AG09309 (cell line): ENCODE measurements around the gene CDR2L.

Experiments
- DNase-seq: peaks from one replicate; pipeline ENCODE4 v3.0.0-alpha.2; 2010; ENCODE audit warnings: low read depth
- H3K4me3 ChIP-seq: 2 replicates; pipeline ENCODE4 v1.5.1; 2011; ENCODE audit warnings: mild to moderate bottlenecking, low read depth, low read length, moderate library complexity; ENCODE audit not compliant: control insufficient read depth
- TF ChIP-seq, protein P1 (sequence below): IDR thresholded peaks from 2 replicates; pipeline ENCODE4 v1.5.1; 2011; ENCODE audit warnings: mild to moderate bottlenecking, low read depth, low read length, inconsistent platforms; ENCODE audit not compliant: insufficient read depth, control insufficient read depth; ENCODE audit errors: missing control alignments

CDR2L gene

GRCh38 chr17:74995847-74996246 lies 8.4 kb downstream of the CDR2L start:
- no peak overlapping the region for H3K4me3 ChIP-seq
- TF ChIP-seq, protein P1, sequence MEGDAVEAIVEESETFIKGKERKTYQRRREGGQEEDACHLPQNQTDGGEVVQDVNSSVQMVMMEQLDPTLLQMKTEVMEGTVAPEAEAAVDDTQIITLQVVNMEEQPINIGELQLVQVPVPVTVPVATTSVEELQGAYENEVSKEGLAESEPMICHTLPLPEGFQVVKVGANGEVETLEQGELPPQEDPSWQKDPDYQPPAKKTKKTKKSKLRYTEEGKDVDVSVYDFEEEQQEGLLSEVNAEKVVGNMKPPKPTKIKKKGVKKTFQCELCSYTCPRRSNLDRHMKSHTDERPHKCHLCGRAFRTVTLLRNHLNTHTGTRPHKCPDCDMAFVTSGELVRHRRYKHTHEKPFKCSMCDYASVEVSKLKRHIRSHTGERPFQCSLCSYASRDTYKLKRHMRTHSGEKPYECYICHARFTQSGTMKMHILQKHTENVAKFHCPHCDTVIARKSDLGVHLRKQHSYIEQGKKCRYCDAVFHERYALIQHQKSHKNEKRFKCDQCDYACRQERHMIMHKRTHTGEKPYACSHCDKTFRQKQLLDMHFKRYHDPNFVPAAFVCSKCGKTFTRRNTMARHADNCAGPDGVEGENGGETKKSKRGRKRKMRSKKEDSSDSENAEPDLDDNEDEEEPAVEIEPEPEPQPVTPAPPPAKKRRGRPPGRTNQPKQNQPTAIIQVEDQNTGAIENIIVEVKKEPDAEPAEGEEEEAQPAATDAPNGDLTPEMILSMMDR = no peak
- no peak for DNase-seq

DNA sequence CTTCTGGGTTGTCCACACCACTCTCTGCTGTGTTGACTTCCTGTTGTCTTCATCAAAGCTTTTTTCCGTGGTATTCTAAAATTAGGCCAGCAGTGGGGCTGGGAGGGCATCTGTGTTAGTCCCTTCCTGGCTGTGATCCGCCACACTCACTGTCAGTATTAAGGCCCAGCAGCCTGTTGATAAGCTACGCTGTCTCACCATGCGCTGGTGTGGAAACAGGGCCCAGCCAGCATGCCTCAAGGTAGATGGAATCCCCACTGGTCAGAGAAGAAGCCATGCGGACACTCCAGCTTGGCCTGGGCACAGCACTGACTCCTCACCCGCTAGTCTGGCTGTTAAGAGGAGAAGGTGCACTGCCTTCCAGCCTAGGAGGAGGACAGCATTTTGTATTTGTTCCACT lies 11.4 kb downstream of the CDR2L start:
- no peak overlapping the region for H3K4me3 ChIP-seq
- TF ChIP-seq, protein P1 = no peak
- no peak for DNase-seq

- TF ChIP-seq, protein P1 = no peak
- no peak for DNase-seq
- H3K4me3 ChIP-seq = no peak overlapping the region
Measured at GRCh38 chr17:74999523-74999922, 12.1 kb downstream of the CDR2L start.

DNA sequence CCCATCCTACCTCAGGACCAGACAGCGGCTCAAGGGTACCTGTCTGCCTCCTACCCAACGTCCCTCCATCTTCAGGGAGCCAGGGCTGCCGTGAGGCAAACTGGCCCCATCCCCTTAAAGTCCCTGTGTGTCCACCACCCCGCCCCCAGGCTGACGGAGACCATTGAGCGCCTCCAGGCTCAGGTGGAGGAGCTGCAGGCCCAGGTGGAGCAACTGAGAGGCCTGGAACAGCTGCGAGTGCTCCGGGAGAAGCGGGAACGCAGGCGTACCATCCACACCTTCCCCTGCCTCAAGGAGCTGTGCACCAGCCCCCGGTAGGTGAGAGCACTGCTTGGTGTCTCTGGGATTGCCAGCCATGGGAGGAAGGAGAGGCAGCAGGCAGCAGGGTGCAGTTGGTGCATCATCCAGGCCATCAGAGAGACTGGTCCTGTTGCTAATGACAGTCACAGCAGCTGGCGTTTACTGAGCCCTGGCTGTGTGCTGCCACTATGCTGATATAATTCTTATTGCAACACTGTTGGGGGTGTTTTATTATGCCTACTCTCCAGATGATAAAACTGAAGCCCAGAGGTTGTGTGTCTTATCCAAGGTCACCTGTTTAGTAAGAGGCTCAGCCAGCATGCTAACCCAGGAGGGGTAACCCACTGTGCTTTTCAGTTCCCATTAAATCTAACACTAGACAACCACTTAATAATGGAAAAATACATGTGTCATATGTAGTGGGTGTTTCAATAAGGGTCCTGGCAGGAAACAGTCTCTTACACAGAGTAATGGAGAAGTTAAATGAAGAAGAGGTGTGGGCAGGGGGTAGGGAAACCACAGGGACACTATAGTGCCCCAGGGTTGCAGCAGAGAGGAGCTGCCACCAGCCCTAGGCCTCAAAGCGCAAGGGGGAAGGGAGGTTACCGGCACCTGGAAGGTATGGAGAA lies 14.7 kb downstream of the CDR2L start:
- DNase-seq = no peak
- H3K4me3 ChIP-seq = no peak overlapping the region
- TF ChIP-seq, protein P1 = no peak

DNA sequence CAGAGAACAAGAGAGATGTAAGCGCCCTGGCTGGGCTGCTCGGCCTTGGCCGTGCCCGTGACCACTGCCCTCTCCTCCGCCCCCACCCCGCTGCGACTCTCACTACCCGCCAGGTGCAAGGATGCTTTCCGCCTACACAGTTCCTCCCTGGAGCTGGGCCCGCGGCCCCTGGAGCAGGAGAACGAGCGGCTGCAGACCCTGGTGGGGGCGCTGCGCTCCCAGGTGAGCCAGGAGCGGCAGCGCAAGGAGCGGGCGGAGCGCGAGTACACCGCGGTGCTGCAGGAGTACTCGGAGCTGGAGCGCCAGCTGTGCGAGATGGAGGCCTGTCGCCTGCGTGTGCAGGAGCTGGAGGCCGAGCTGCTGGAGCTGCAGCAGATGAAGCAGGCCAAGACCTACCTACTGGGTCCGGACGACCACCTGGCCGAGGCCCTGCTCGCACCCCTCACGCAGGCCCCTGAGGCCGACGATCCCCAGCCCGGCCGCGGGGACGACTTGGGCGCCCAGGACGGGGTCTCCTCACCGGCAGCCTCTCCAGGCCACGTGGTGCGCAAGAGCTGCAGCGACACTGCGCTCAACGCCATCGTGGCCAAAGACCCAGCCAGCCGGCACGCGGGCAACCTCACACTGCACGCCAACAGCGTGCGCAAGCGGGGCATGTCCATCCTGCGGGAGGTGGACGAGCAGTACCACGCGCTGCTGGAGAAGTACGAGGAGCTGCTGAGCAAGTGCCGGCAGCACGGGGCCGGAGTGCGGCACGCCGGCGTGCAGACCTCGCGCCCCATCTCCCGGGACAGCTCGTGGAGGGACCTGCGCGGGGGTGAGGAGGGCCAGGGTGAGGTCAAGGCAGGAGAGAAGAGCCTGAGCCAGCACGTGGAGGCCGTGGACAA lies 15.9 kb downstream of the CDR2L start:
- DNase-seq = no peak
- H3K4me3 ChIP-seq = no peak overlapping the region
- TF ChIP-seq, protein P1 = no peak

- no peak overlapping the region for H3K4me3 ChIP-seq
- no peak for DNase-seq
- TF ChIP-seq, protein P1 = no peak
Measured at GRCh38 chr17:75003957-75004355, 16.5 kb downstream of the CDR2L start.
